H9 (cell line): ENCODE results near the gene USP6NL. TPM values are rescaled to one million over a fixed set of nuclear protein-coding genes. Genes with fewer than 3 reads are reported as not detected.
A peak's percentile ranks its signal among the peaks of the same experiment; 100 is the strongest.

Experiments
- DNase-seq: peaks from one replicate; pipeline ENCODE4 v3.0.0-alpha.2; 2017
- H2AFZ ChIP-seq: one replicate; pipeline ENCODE4 v1.6.1; 2013; ENCODE audit warnings: mild to moderate bottlenecking, low read length, control low read depth, moderate library complexity
- H2AK5ac ChIP-seq: 2 replicates; pipeline ENCODE4 v1.6.1; 2013; ENCODE audit warnings: low read length, control low read depth, mixed read lengths; ENCODE audit not compliant: insufficient read length
- H2BK120ac ChIP-seq: one replicate; pipeline ENCODE4 v1.6.1; 2013; ENCODE audit warnings: low read depth, mild to moderate bottlenecking, low read length, control low read depth, inconsistent platforms; ENCODE audit not compliant: poor library complexity, severe bottlenecking
- H2BK12ac ChIP-seq: 2 replicates; pipeline ENCODE4 v1.6.1; 2013; ENCODE audit warnings: low read length, control low read depth, mixed read lengths, low read depth; ENCODE audit not compliant: insufficient read length
- H2BK15ac ChIP-seq: 2 replicates; pipeline ENCODE4 v1.6.1; 2013; ENCODE audit warnings: low read depth, low read length, control low read depth
- H2BK20ac ChIP-seq: one replicate; pipeline ENCODE4 v1.6.1; 2013; ENCODE audit warnings: low read depth, mild to moderate bottlenecking, low read length, control low read depth, inconsistent platforms; ENCODE audit not compliant: poor library complexity, severe bottlenecking
- H2BK5ac ChIP-seq: 2 replicates; pipeline ENCODE4 v1.6.1; 2013; ENCODE audit warnings: low read length, control low read depth, mixed read lengths; ENCODE audit not compliant: insufficient read length
- H3K14ac ChIP-seq: 2 replicates; pipeline ENCODE4 v1.6.1; 2013; ENCODE audit warnings: low read length, control low read depth; ENCODE audit not compliant: insufficient read depth
- H3K18ac ChIP-seq: 2 replicates; pipeline ENCODE4 v1.6.1; 2013; ENCODE audit warnings: low read depth, mild to moderate bottlenecking, mixed read lengths, low read length, control low read depth; ENCODE audit not compliant: insufficient read length
- H3K23ac ChIP-seq: 2 replicates; pipeline ENCODE4 v1.6.1; 2013; ENCODE audit warnings: low read length, control low read depth, mixed read lengths, low read depth; ENCODE audit not compliant: insufficient read length
- H3K23me2 ChIP-seq: 2 replicates; pipeline ENCODE4 v1.6.1; 2013; ENCODE audit warnings: low read depth, mild to moderate bottlenecking, mixed read lengths, low read length, control low read depth; ENCODE audit not compliant: insufficient read length, poor library complexity, severe bottlenecking
- H3K27ac ChIP-seq: 2 replicates; pipeline ENCODE4 v1.5.1; 2013; ENCODE audit warnings: low read length, control low read depth, mixed read lengths, low read depth; ENCODE audit not compliant: insufficient read length
- H3K27me3 ChIP-seq: 2 replicates; pipeline ENCODE4 v1.6.1; 2013; ENCODE audit warnings: low read length, control low read depth, inconsistent platforms; ENCODE audit not compliant: insufficient read depth
- H3K4ac ChIP-seq: 2 replicates; pipeline ENCODE4 v1.6.1; 2013; ENCODE audit warnings: low read depth, mild to moderate bottlenecking, control low read depth, inconsistent platforms, low read length, moderate library complexity
- H3K4me1 ChIP-seq: 2 replicates; pipeline ENCODE4 v1.6.1; 2013; ENCODE audit warnings: low read length, control low read depth, inconsistent platforms; ENCODE audit not compliant: insufficient read depth
- H3K4me2 ChIP-seq: 2 replicates; pipeline ENCODE4 v1.6.1; 2013; ENCODE audit warnings: low read length, control low read depth, mixed read lengths; ENCODE audit not compliant: insufficient read length, insufficient read depth
- H3K56ac ChIP-seq: 2 replicates; pipeline ENCODE4 v1.6.1; 2013; ENCODE audit warnings: low read depth, mild to moderate bottlenecking, mixed read lengths, low read length, control low read depth; ENCODE audit not compliant: insufficient read length
- H3K79me1 ChIP-seq: 2 replicates; pipeline ENCODE4 v1.6.1; 2013; ENCODE audit warnings: low read depth, mild to moderate bottlenecking, moderate library complexity, low read length, control low read depth, inconsistent platforms; ENCODE audit not compliant: insufficient read depth, poor library complexity, severe bottlenecking
- H3K79me2 ChIP-seq: 2 replicates; pipeline ENCODE4 v1.6.1; 2013; ENCODE audit warnings: low read length, control low read depth, inconsistent platforms; ENCODE audit not compliant: insufficient read depth
- H3K9ac ChIP-seq: 2 replicates; pipeline ENCODE4 v1.6.1; 2013; ENCODE audit warnings: low read length, control low read depth, mixed read lengths; ENCODE audit not compliant: insufficient read length; ENCODE audit errors: extremely low read depth
- H3K9me3 ChIP-seq: one replicate; pipeline ENCODE4 v1.6.1; 2013; ENCODE audit warnings: low read depth, low read length, inconsistent platforms; ENCODE audit not compliant: control insufficient read depth
- H3T11ph ChIP-seq: one replicate; pipeline ENCODE4 v1.6.1; 2013; ENCODE audit warnings: mild to moderate bottlenecking, low read length, control low read depth, inconsistent platforms
- H4K20me1 ChIP-seq: one replicate; pipeline ENCODE4 v1.6.1; 2013; ENCODE audit not compliant: control insufficient read depth, insufficient read length, insufficient read depth
- H4K5ac ChIP-seq: 2 replicates; pipeline ENCODE4 v1.6.1; 2013; ENCODE audit warnings: low read depth, mild to moderate bottlenecking, mixed read lengths, low read length, control low read depth; ENCODE audit not compliant: insufficient read length
- H4K8ac ChIP-seq: replicated peaks from 2 replicates; pipeline ENCODE4 v1.6.1; 2013; ENCODE audit warnings: low read length, control low read depth, mixed read lengths, low read depth; ENCODE audit not compliant: insufficient read length
- H4K91ac ChIP-seq: 2 replicates; pipeline ENCODE4 v1.6.1; 2013; ENCODE audit warnings: low read depth, mild to moderate bottlenecking, moderate library complexity, mixed read lengths, low read length, control low read depth; ENCODE audit not compliant: insufficient read length
- H3K27ac Mint-ChIP-seq, 3 experiments: 2 replicates in 2 of 3; 3 replicates in 1 of 3; pipeline ENCODE4 v1.8.0; 2020 to 2021; ENCODE audit warnings: mixed read lengths in 3 of 3, mild to moderate bottlenecking in 1 of 3, moderate library complexity in 1 of 3
- H3K27me3 Mint-ChIP-seq: 2 replicates; pipeline ENCODE4 v1.8.0; 2021; ENCODE audit warnings: low read depth, mild to moderate bottlenecking, moderate library complexity, mixed read lengths
- H3K36me3 Mint-ChIP-seq, 3 experiments: 2 replicates in 2 of 3; 3 replicates in 1 of 3; pipeline ENCODE4 v1.8.0; 2020 to 2021; ENCODE audit warnings: low read depth in 3 of 3, mixed read lengths in 3 of 3; ENCODE audit not compliant: insufficient read depth in 1 of 3
- H3K4me1 Mint-ChIP-seq, 2 experiments: 2 replicates each; pipeline ENCODE4 v1.8.0; 2020; ENCODE audit warnings: mixed read lengths in 2 of 2
- H3K4me3 Mint-ChIP-seq, 2 experiments: 2 replicates in 1 of 2; 3 replicates in 1 of 2; pipeline ENCODE4 v1.8.0; 2020 to 2021; ENCODE audit warnings: mild to moderate bottlenecking in 2 of 2, mixed read lengths in 2 of 2, moderate library complexity in 1 of 2
- H3K9me3 Mint-ChIP-seq, 2 experiments: 2 replicates in 1 of 2; 3 replicates in 1 of 2; pipeline ENCODE4 v1.8.0; 2020; ENCODE audit warnings: mild to moderate bottlenecking in 2 of 2, mixed read lengths in 2 of 2, moderate library complexity in 1 of 2
- WGBS: extraction: QIAGEN DNeasy Blood & Tissue Kit; methylation state at CpG from one replicate; pipeline ENCODE4 v1.1.7; 2013; ENCODE audit warnings: missing lambda C conversion rate, low lambda C conversion rate, mixed read lengths; ENCODE audit not compliant: insufficient read length; ENCODE audit errors: extremely low coverage; 5-methylcytosine and 5-hydroxymethylcytosine counted together
- total RNA-seq: library from RNA; stranded (reverse); gene quantifications from 2 replicates; pipeline ENCODE4 v1.2.1, GENCODE V29; 2021
- TF ChIP-seq, protein P1 (sequence below): fragments of 200-600 bp; sonication (generic); conservative IDR thresholded peaks from 3 replicates; pipeline ENCODE4 v1.8.0; 2021; ENCODE audit warnings: antibody characterized with exemption, mild to moderate bottlenecking

The USP6NL gene
- total RNA-seq, 1 experiment from 2014 or later, result 28.3 TPM

DNA sequence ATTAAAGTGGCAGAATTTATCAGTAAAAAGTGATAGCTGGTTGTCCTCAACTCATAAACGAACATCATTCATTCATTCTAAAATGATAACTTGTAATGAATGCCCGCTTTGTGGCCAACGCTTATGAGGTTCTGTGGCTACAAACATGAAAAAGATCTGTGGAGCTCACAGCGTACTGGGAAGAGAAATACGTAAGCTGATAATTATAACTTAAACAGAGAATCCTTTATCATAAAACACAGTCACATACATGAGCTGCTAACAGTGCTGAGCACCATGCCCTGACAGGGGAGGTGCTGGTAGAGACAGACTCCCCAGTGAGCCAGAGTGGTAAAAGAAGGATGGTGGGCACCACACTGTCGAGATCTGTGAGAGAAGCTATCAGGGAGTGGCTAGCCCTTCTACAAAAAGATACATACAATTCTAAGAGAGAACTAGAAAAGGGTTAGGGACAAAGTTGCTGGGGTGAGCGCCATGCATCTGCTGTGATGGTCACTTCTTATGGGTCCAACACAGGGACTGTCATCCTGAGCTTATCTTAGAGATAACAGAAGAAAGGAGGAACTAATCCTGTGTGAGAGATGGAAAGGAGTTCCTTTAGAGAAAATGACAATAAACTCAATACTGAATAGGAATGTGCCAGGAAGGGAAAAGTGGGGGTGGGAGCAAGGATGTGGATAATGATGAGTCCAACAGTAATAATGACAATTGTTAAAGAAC is 106.7 kb downstream of the USP6NL start:
- no peak overlapping the region for H3K56ac ChIP-seq
- H3K4ac ChIP-seq, result no peak overlapping the region
- no peak overlapping the region for H3K27ac ChIP-seq
- H4K91ac ChIP-seq, result no peak overlapping the region
- H3K4me2 ChIP-seq, result no peak overlapping the region
- H3K23ac ChIP-seq, result no peak overlapping the region
- H2BK20ac ChIP-seq, result no peak overlapping the region
- H3K36me3 Mint-ChIP-seq, result peaks cover 0 to 4% (median 2%) of the 10 kb centered on the region in 3 experiments; a peak in 4 of 7 replicates
- H3K27me3 ChIP-seq, result no peaks in the 10 kb centered on the region
- no peak overlapping the region for H2BK120ac ChIP-seq
- DNase-seq, result no peak
- no peaks in the 10 kb centered on the region for H3K4me1 ChIP-seq
- H3K18ac ChIP-seq, result no peak overlapping the region
- no peak overlapping the region for H2BK15ac ChIP-seq
- H3K4me1 Mint-ChIP-seq, result peaks cover 11 to 15% of the 10 kb centered on the region in 2 experiments
- no peaks in the 10 kb centered on the region for H3K9me3 Mint-ChIP-seq
- no peaks in the 10 kb centered on the region for H3K79me2 ChIP-seq
- H2AK5ac ChIP-seq, result no peak overlapping the region
- no peak overlapping the region for H4K5ac ChIP-seq
- no peak overlapping the region for H3T11ph ChIP-seq
- no peaks in the 10 kb centered on the region for H3K23me2 ChIP-seq
- no peaks in the 10 kb centered on the region for H4K20me1 ChIP-seq
- no peak overlapping the region for H3K14ac ChIP-seq
- no peak overlapping the region for H3K4me3 Mint-ChIP-seq
- H3K27ac Mint-ChIP-seq, result peak overlapping the region in 2 of 3 experiments; percentile 5 to 12; a peak in 2 of 7 replicates
- TF ChIP-seq, protein P1, sequence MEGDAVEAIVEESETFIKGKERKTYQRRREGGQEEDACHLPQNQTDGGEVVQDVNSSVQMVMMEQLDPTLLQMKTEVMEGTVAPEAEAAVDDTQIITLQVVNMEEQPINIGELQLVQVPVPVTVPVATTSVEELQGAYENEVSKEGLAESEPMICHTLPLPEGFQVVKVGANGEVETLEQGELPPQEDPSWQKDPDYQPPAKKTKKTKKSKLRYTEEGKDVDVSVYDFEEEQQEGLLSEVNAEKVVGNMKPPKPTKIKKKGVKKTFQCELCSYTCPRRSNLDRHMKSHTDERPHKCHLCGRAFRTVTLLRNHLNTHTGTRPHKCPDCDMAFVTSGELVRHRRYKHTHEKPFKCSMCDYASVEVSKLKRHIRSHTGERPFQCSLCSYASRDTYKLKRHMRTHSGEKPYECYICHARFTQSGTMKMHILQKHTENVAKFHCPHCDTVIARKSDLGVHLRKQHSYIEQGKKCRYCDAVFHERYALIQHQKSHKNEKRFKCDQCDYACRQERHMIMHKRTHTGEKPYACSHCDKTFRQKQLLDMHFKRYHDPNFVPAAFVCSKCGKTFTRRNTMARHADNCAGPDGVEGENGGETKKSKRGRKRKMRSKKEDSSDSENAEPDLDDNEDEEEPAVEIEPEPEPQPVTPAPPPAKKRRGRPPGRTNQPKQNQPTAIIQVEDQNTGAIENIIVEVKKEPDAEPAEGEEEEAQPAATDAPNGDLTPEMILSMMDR, result no peak
- no peak overlapping the region for H3K9ac ChIP-seq
- H2BK12ac ChIP-seq, result no peak overlapping the region
- WGBS, result no CpG with 5 or more reads among the region's 7 CpGs
- H3K9me3 ChIP-seq, result no peaks in the 10 kb centered on the region
- H4K8ac ChIP-seq, result no peak overlapping the region
- H2BK5ac ChIP-seq, result no peak overlapping the region
- H3K79me1 ChIP-seq, result no peaks in the 10 kb centered on the region
- H3K27me3 Mint-ChIP-seq, result no peaks in the 10 kb centered on the region
- no peak overlapping the region for H2AFZ ChIP-seq
